ENCODE results near the gene MGARP.

Gene MGARP

GRCh38 chr4:139311909-139312308, 31.9 kb upstream of the MGARP start:
- Histone ChIP-seq H2AFZ (ENCODE audit: low read length) (no peak overlapping the region), H3K9me3 (replicated peaks in 1 of 2; ENCODE audit: control insufficient read depth in 2 of 2, insufficient read depth in 1 of 2, low read depth in 1 of 2, low read length in 2 of 2) (peaks cover 0 to 24% of the 10 kb centered on the region in 2 donors), H2AK5ac (ENCODE audit: low read depth, low read length) (no peak overlapping the region), H3K23ac (ENCODE audit: low read depth, low read length, poor library complexity) (no peak overlapping the region), H2BK120ac (ENCODE audit: low read depth, low read length) (no peak overlapping the region), H3K14ac (ENCODE audit: low read length) (no peak overlapping the region), H3K18ac (ENCODE audit: low read length) (no peak overlapping the region), H3K27me3 (ENCODE audit: control insufficient read depth in 3 of 3, insufficient read depth in 3 of 3, low read depth in 1 of 3, low read length in 3 of 3) (no peaks in the 10 kb centered on the region), H2BK5ac (ENCODE audit: low read length) (no peak overlapping the region), H3K27ac (replicated peaks; ENCODE audit: low read length) (no peak overlapping the region), H3K4ac (ENCODE audit: low read length) (no peak overlapping the region), H3K9ac (ENCODE audit: low read depth, low read length, poor library complexity) (no peak overlapping the region), H4K8ac (ENCODE audit: low read depth, low read length) (no peak overlapping the region), H2BK12ac (ENCODE audit: low read length) (no peak overlapping the region), H3K4me1 (ENCODE audit: control insufficient read depth in 2 of 2, insufficient read depth in 1 of 2, low read depth in 1 of 2, low read length in 2 of 2) (peaks cover 0 to 3% of the 10 kb centered on the region in 2 donors), H3K4me3 (ENCODE audit: low read length in 2 of 2) (no peak overlapping the region), H2BK15ac (ENCODE audit: low read length) (no peak overlapping the region), H3K4me2 (ENCODE audit: insufficient read depth, low read length, poor library complexity, severe bottlenecking) (no peak overlapping the region), H4K91ac (ENCODE audit: low read depth, low read length, poor library complexity) (no peak overlapping the region), H3K36me3 (replicated peaks in 1 of 2; ENCODE audit: control insufficient read depth in 2 of 2, insufficient read depth in 2 of 2, low read length in 2 of 2) (peaks cover 0 to 50% of the 10 kb centered on the region in 2 donors), H3K79me1 (ENCODE audit: low read depth, low read length) (peaks cover 6% of the 10 kb centered on the region)
- no peak for DNase-seq (ENCODE audit: low spot score)
- 100% methylated on average over 1 of the region's 3 CpGs; no CpG with 5 or more reads in 1 of the 2 donors for WGBS, 2 donors (ENCODE audit: extremely low coverage in 2 of 2, insufficient read length in 2 of 2, insufficient replicate concordance in 1 of 2)

- Histone ChIP-seq H2AFZ (ENCODE audit: low read length) (no peak overlapping the region), H3K27ac (replicated peaks; ENCODE audit: low read length) (no peak overlapping the region), H2BK15ac (ENCODE audit: low read length) (no peak overlapping the region), H3K36me3 (replicated peaks in 1 of 2; ENCODE audit: control insufficient read depth in 2 of 2, insufficient read depth in 2 of 2, low read length in 2 of 2) (peaks cover 7 to 59% of the 10 kb centered on the region in 2 donors), H2BK12ac (ENCODE audit: low read length) (no peak overlapping the region), H3K9ac (ENCODE audit: low read depth, low read length, poor library complexity) (no peak overlapping the region), H3K79me1 (ENCODE audit: low read depth, low read length) (peaks cover 3% of the 10 kb centered on the region), H3K23ac (ENCODE audit: low read depth, low read length, poor library complexity) (no peak overlapping the region), H2BK5ac (ENCODE audit: low read length) (no peak overlapping the region), H3K9me3 (replicated peaks in 1 of 2; ENCODE audit: control insufficient read depth in 2 of 2, insufficient read depth in 1 of 2, low read depth in 1 of 2, low read length in 2 of 2) (peaks cover 4 to 39% of the 10 kb centered on the region in 2 donors), H3K4ac (ENCODE audit: low read length) (no peak overlapping the region), H3K27me3 (ENCODE audit: control insufficient read depth in 3 of 3, insufficient read depth in 3 of 3, low read depth in 1 of 3, low read length in 3 of 3) (no peaks in the 10 kb centered on the region), H4K8ac (ENCODE audit: low read depth, low read length) (no peak overlapping the region), H2AK5ac (ENCODE audit: low read depth, low read length) (no peak overlapping the region), H4K91ac (ENCODE audit: low read depth, low read length, poor library complexity) (no peak overlapping the region), H2BK120ac (ENCODE audit: low read depth, low read length) (no peak overlapping the region), H3K4me1 (ENCODE audit: control insufficient read depth in 2 of 2, insufficient read depth in 1 of 2, low read depth in 1 of 2, low read length in 2 of 2) (peaks cover 0 to 3% of the 10 kb centered on the region in 2 donors), H3K4me2 (ENCODE audit: insufficient read depth, low read length, poor library complexity, severe bottlenecking) (no peak overlapping the region), H3K18ac (ENCODE audit: low read length) (no peak overlapping the region), H3K4me3 (ENCODE audit: low read length in 2 of 2) (peak overlapping the region in 1 of 2 donors; percentile 53), H3K14ac (ENCODE audit: low read length) (no peak overlapping the region)
- no peak for DNase-seq (ENCODE audit: low spot score)
- no CpG with 5 or more reads among the region's 2 CpGs for WGBS, 2 donors (ENCODE audit: extremely low coverage in 2 of 2, insufficient read length in 2 of 2, insufficient replicate concordance in 1 of 2)
These were observed 24.9 kb upstream of the MGARP start for GRCh38 chr4:139304920-139305319.

DNA sequence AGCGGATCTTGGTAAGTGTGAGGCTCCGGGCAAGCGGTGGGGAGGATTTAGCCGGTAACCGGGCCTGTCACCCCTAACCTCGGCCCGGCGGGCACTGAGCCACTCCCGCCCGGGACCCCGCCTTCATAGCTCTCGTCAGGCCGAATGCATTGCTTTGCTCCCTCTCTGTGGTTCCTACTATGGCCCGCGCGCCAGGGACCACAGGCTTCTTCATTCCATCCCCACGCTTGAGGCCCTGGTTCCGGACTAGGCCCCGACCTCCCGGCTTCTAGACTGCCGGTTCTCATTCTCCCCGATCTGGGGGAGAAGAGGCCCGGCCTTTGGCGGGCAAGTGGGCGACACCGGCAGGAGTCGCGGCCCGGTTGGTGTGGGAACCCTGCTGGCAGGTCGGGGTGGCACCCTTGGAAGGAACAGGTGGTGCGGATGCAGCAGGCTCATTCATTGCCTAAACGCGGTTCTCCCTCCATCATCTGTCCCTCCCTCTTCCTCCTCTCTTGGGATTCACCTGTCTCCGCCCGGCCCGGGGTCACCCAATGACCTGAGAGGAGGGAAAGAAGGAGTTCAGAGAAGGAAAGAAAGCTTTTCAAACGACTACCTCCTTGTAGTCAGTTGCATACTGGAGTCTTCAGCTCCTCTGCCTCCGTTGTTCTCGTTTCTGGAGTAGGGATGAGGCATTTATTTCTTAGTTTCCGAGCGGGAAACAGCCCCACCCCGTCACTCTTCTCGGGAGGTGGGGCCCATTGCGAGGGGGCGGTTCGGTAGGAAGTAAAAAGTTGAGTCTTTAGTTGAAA, 22.0 kb upstream of the MGARP start, which contains the start of gene NDUFC1:
Gene NDUFC1 (minus strand): TSS at position 657 of the 791 bp plus-strand sequence. CDS start 6,679 bp downstream, outside the sequence.
- Histone ChIP-seq H2AK5ac (ENCODE audit: low read depth, low read length) (peak within 1 kb of the TSS; percentile 17), H3K23ac (ENCODE audit: low read depth, low read length, poor library complexity) (peak within 1 kb of the TSS; percentile 93), H3K9me3 (replicated peaks in 1 of 2; ENCODE audit: control insufficient read depth in 2 of 2, insufficient read depth in 1 of 2, low read depth in 1 of 2, low read length in 2 of 2) (peaks cover 4 to 30% of the 10 kb centered on the region in 2 donors), H2BK120ac (ENCODE audit: low read depth, low read length) (no peak within 1 kb of the TSS), H3K79me1 (ENCODE audit: low read depth, low read length) (peaks cover 2% of the 10 kb centered on the region), H2BK12ac (ENCODE audit: low read length) (peak within 1 kb of the TSS; percentile 16), H3K4me2 (ENCODE audit: insufficient read depth, low read length, poor library complexity, severe bottlenecking) (peak within 1 kb of the TSS; percentile 51), H3K4me1 (ENCODE audit: control insufficient read depth in 2 of 2, insufficient read depth in 1 of 2, low read depth in 1 of 2, low read length in 2 of 2) (peaks cover 0 to 3% of the 10 kb centered on the region in 2 donors), H3K36me3 (replicated peaks in 1 of 2; ENCODE audit: control insufficient read depth in 2 of 2, insufficient read depth in 2 of 2, low read length in 2 of 2) (peaks cover 7 to 35% of the 10 kb centered on the region in 2 donors), H4K91ac (ENCODE audit: low read depth, low read length, poor library complexity) (peak within 1 kb of the TSS; percentile 68), H3K4me3 (ENCODE audit: low read length in 2 of 2) (peak within 1 kb of the TSS; percentile 76 to 93), H3K14ac (ENCODE audit: low read length) (peak within 1 kb of the TSS; percentile 94), H2BK15ac (ENCODE audit: low read length) (no peak within 1 kb of the TSS), H3K9ac (ENCODE audit: low read depth, low read length, poor library complexity) (peak within 1 kb of the TSS; percentile 97), H3K4ac (ENCODE audit: low read length) (peak within 1 kb of the TSS; percentile 7), H3K27ac (replicated peaks; ENCODE audit: low read length) (peak within 1 kb of the TSS; percentile 81), H2BK5ac (ENCODE audit: low read length) (peak within 1 kb of the TSS; percentile 62), H3K27me3 (ENCODE audit: control insufficient read depth in 3 of 3, insufficient read depth in 3 of 3, low read depth in 1 of 3, low read length in 3 of 3) (no peaks in the 10 kb centered on the region), H2AFZ (ENCODE audit: low read length) (peak within 1 kb of the TSS; percentile 78), H3K18ac (ENCODE audit: low read length) (peak within 1 kb of the TSS; percentile 97), H4K8ac (ENCODE audit: low read depth, low read length) (no peak within 1 kb of the TSS)
- no CpG with 5 or more reads among the region's 46 CpGs for WGBS, 2 donors (ENCODE audit: extremely low coverage in 2 of 2, insufficient read length in 2 of 2, insufficient replicate concordance in 1 of 2)
- DNase-seq (ENCODE audit: low spot score) = no peak

DNA sequence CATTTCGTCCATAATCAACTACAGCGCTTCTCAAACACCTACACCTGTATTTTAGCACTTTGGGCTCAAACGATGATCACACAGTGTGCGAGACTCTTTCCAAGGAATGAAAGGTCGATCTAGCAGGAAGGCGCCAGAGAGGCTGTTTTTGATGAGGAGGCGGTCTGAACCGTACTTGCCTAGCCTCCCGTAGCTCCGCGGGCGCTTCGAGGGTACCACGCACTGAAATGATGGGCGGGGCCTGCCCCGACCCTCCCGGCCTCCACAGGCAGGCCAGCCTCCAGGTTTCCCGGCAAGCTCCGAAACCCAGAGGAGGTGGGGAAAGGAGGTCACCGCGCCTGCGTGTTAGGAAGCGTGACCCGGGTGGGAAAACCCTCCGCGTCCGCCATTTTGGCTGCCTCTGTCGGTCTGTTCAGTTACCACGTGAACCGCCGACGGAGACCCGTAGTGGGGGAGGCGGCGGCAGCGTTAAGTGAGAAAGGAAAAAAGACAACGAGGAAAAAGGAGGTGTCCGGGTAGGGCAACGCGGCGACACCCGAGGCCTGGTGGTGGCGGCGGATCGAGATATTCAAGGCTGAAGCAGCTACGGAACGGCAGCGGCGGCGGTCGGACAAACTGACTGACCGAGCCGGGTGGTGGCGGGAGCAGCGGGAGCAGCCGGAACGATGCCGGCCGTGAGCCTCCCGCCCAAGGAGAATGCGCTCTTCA, 21.2 kb upstream of the MGARP start, which contains the start of gene NAA15:
Gene NAA15 (plus strand): TSS at position 393 of the 708 bp plus-strand sequence. CDS start 273 bp downstream, at position 666.
- Histone ChIP-seq H3K9ac (ENCODE audit: low read depth, low read length, poor library complexity) (peak within 1 kb of the TSS; percentile 97), H3K4me2 (ENCODE audit: insufficient read depth, low read length, poor library complexity, severe bottlenecking) (peak within 1 kb of the TSS; percentile 69), H3K9me3 (replicated peaks in 1 of 2; ENCODE audit: control insufficient read depth in 2 of 2, insufficient read depth in 1 of 2, low read depth in 1 of 2, low read length in 2 of 2) (peaks cover 4 to 25% of the 10 kb centered on the region in 2 donors), H2BK12ac (ENCODE audit: low read length) (peak within 1 kb of the TSS; percentile 16), H3K18ac (ENCODE audit: low read length) (peak within 1 kb of the TSS; percentile 97), H3K4ac (ENCODE audit: low read length) (peak within 1 kb of the TSS; percentile 7), H2BK15ac (ENCODE audit: low read length) (no peak within 1 kb of the TSS), H3K23ac (ENCODE audit: low read depth, low read length, poor library complexity) (peak within 1 kb of the TSS; percentile 93), H2BK120ac (ENCODE audit: low read depth, low read length) (no peak within 1 kb of the TSS), H2AK5ac (ENCODE audit: low read depth, low read length) (peak within 1 kb of the TSS; percentile 17), H3K4me3 (ENCODE audit: low read length in 2 of 2) (peak within 1 kb of the TSS; percentile 76 to 93), H2AFZ (ENCODE audit: low read length) (peak within 1 kb of the TSS; percentile 82), H3K27me3 (ENCODE audit: control insufficient read depth in 3 of 3, insufficient read depth in 3 of 3, low read depth in 1 of 3, low read length in 3 of 3) (no peaks in the 10 kb centered on the region), H3K79me1 (ENCODE audit: low read depth, low read length) (peaks cover 2% of the 10 kb centered on the region), H3K14ac (ENCODE audit: low read length) (peak within 1 kb of the TSS; percentile 94), H4K8ac (ENCODE audit: low read depth, low read length) (no peak within 1 kb of the TSS), H2BK5ac (ENCODE audit: low read length) (peak within 1 kb of the TSS; percentile 62), H4K91ac (ENCODE audit: low read depth, low read length, poor library complexity) (peak within 1 kb of the TSS; percentile 68), H3K36me3 (replicated peaks in 1 of 2; ENCODE audit: control insufficient read depth in 2 of 2, insufficient read depth in 2 of 2, low read length in 2 of 2) (peaks cover 7 to 28% of the 10 kb centered on the region in 2 donors), H3K4me1 (ENCODE audit: control insufficient read depth in 2 of 2, insufficient read depth in 1 of 2, low read depth in 1 of 2, low read length in 2 of 2) (peaks cover 0 to 3% of the 10 kb centered on the region in 2 donors), H3K27ac (replicated peaks; ENCODE audit: low read length) (peak within 1 kb of the TSS; percentile 84)
- no CpG with 5 or more reads among the region's 61 CpGs for WGBS, 2 donors (ENCODE audit: extremely low coverage in 2 of 2, insufficient read length in 2 of 2, insufficient replicate concordance in 1 of 2)
- peak; percentile 97 for DNase-seq (ENCODE audit: low spot score)

Measured in neuronal stem cell (in vitro differentiated cells).